ENCODE measurements around the gene WNK1.

GRCh38 chr12:826331-826730 is 74.0 kb downstream of the WNK1 start:
- no peak for TF ChIP-seq EZH2 (IDR thresholded peaks at IDR 0.05; ENCODE audit: low read length)
- no peak for TF ChIP-seq CTCF (optimal IDR thresholded peaks at IDR 0.05 in 1 of 3, IDR thresholded peaks at IDR 0.05 in 1 of 3, conservative IDR thresholded peaks at IDR 0.05 in 1 of 3; ENCODE audit: extremely low read depth in 1 of 3, insufficient read depth in 2 of 3, low read length in 3 of 3)

Data from keratinocyte (primary cell).